ENCODE data around the gene STRN3.
"Not testable (repeated sequence)": the region's sequence is repeated elsewhere in the genome, so short reads cannot be mapped to it uniquely, and the experiment has no call there.

STRN3 gene

GRCh38 chr14:30966415-30967363, 59.5 kb downstream of the STRN3 start:
- peak; percentile 12 for DNase-seq

GRCh38 chr14:30965861-30966260, 60.3 kb downstream of the STRN3 start:
- not testable (repeated sequence) for DNase-seq

GRCh38 chr14:30962537-30962936, 63.6 kb downstream of the STRN3 start:
- not testable (repeated sequence) for DNase-seq

- DNase-seq, result no peak
These were observed 64.8 kb downstream of the STRN3 start for GRCh38 chr14:30961330-30961729.

- DNase-seq, result no peak
These were observed 66.0 kb downstream of the STRN3 start for GRCh38 chr14:30960216-30960615.

GRCh38 chr14:30958555-30959407, 67.4 kb downstream of the STRN3 start:
- no peak for DNase-seq

GRCh38 chr14:30957813-30958370, 68.3 kb downstream of the STRN3 start:
- DNase-seq, result no peak

- no peak for DNase-seq
These were observed 76.5 kb downstream of the STRN3 start for GRCh38 chr14:30949651-30950050.

- no peak for DNase-seq
These were observed 82.5 kb downstream of the STRN3 start for GRCh38 chr14:30943694-30944093.

GRCh38 chr14:30940886-30941285, 85.3 kb downstream of the STRN3 start:
- DNase-seq, result no peak

- peak; percentile 6 for DNase-seq
These were observed 87.6 kb downstream of the STRN3 start for GRCh38 chr14:30938617-30939016.

- DNase-seq, result peak; percentile 6
These were observed 90.7 kb downstream of the STRN3 start for GRCh38 chr14:30935445-30935844.

GRCh38 chr14:30933937-30934336, 92.2 kb downstream of the STRN3 start:
- not testable (repeated sequence) for DNase-seq

- no peak for DNase-seq
These were observed 97.7 kb downstream of the STRN3 start for GRCh38 chr14:30928462-30928861.

GRCh38 chr14:30925254-30925653, 100.9 kb downstream of the STRN3 start:
- no peak for DNase-seq

GRCh38 chr14:30921788-30922187, 104.4 kb downstream of the STRN3 start:
- DNase-seq, result no peak

GRCh38 chr14:30921305-30921704, 104.9 kb downstream of the STRN3 start:
- DNase-seq, result no peak

GRCh38 chr14:30915596-30915995, 110.6 kb downstream of the STRN3 start:
- DNase-seq, result no peak

- DNase-seq, result no peak
These were observed 111.4 kb downstream of the STRN3 start for GRCh38 chr14:30914812-30915211.

GRCh38 chr14:30908826-30909225, 117.4 kb downstream of the STRN3 start:
- no peak for DNase-seq

GRCh38 chr14:30907659-30908057, 118.5 kb downstream of the STRN3 start:
- DNase-seq, result no peak

GRCh38 chr14:30906752-30907658, 119.2 kb downstream of the STRN3 start:
- peak; percentile 50 for DNase-seq
